Endothelial cell of umbilical vein (primary cell): Measurements from ENCODE around the gene AKT3.

ENCODE experiments used
- EZH2 ChIP-seq: IDR thresholded peaks from 2 replicates; pipeline ENCODE4 v1.6.1; 2012; ENCODE audit warnings: borderline replicate concordance, low read depth, mild to moderate bottlenecking, moderate library complexity, low read length, inconsistent platforms; ENCODE audit not compliant: severe bottlenecking
- JUN ChIP-seq: IDR thresholded peaks from 2 replicates; pipeline ENCODE4 v1.6.1; 2011; ENCODE audit warnings: borderline replicate concordance, low read depth; ENCODE audit not compliant: insufficient read length, insufficient read depth
- MYC ChIP-seq: IDR thresholded peaks from one replicate; pipeline ENCODE4 v1.6.1; 2011; ENCODE audit warnings: mild to moderate bottlenecking, low read depth, low read length
- POLR2A ChIP-seq: IDR thresholded peaks from 2 replicates; pipeline ENCODE4 v1.6.1; 2012; ENCODE audit warnings: low read depth, mild to moderate bottlenecking, control low read depth, low read length
- TF ChIP-seq, protein P1 (sequence below), 2 donors: IDR thresholded peaks; 1 replicate in 1 of 2; 2 replicates in 1 of 2; pipeline ENCODE4 v1.5.1; 2011; ENCODE audit warnings: low read length in 2 of 2, mild to moderate bottlenecking in 2 of 2, moderate library complexity in 2 of 2, control low read depth in 1 of 2, inconsistent platforms in 1 of 2, low read depth in 1 of 2; ENCODE audit not compliant: insufficient read depth in 1 of 2; ENCODE audit errors: extremely low read depth in 1 of 2
- TF ChIP-seq, protein P2 (sequence below): IDR thresholded peaks from 2 replicates; pipeline ENCODE4 v1.6.1; 2011; ENCODE audit not compliant: insufficient read depth, insufficient read length

DNA sequence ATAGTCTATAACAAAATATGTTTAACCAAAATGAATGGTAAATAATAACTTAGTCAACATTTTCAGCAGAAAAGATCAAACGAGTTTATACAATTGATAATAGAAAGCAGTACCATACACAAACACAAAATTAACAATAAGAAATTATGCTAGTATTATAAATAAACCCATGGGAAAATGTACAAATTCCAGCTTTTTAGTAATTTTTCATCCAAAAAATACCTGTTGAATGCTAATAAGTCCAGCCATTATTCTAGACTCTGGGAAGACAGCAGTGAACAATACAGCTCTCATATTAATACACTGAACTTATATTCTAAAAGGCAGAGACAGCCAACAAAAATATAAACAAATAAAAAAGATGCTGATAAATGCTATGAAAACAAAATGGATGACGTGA, 66.3 kb downstream of the AKT3 start:
- TF ChIP-seq POLR2A (no peak), MYC (no peak), JUN (no peak), EZH2 (no peak)
- TF ChIP-seq, protein P1, sequence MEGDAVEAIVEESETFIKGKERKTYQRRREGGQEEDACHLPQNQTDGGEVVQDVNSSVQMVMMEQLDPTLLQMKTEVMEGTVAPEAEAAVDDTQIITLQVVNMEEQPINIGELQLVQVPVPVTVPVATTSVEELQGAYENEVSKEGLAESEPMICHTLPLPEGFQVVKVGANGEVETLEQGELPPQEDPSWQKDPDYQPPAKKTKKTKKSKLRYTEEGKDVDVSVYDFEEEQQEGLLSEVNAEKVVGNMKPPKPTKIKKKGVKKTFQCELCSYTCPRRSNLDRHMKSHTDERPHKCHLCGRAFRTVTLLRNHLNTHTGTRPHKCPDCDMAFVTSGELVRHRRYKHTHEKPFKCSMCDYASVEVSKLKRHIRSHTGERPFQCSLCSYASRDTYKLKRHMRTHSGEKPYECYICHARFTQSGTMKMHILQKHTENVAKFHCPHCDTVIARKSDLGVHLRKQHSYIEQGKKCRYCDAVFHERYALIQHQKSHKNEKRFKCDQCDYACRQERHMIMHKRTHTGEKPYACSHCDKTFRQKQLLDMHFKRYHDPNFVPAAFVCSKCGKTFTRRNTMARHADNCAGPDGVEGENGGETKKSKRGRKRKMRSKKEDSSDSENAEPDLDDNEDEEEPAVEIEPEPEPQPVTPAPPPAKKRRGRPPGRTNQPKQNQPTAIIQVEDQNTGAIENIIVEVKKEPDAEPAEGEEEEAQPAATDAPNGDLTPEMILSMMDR (IDR thresholded peaks at IDR 0.05; ENCODE audit: extremely low read depth in 1 of 2, insufficient read depth in 1 of 2, low read depth in 1 of 2, low read length in 2 of 2), result no peak
- TF ChIP-seq, protein P2, sequence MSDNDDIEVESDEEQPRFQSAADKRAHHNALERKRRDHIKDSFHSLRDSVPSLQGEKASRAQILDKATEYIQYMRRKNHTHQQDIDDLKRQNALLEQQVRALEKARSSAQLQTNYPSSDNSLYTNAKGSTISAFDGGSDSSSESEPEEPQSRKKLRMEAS, result no peak
